Parathyroid adenoma (tissue), 2 donors: ENCODE results near the gene SMIM31.

Source experiments
- H2AFZ ChIP-seq: fragments of 300-600 bp; sonication (generic); one replicate; pipeline ENCODE4 v1.7.0; 2017; ENCODE audit warnings: antibody characterized with exemption, mild to moderate bottlenecking
- H3K27ac ChIP-seq: fragments of 300-600 bp; sonication (generic); one replicate; pipeline ENCODE4 v1.7.0; 2017
- H3K27me3 ChIP-seq: fragments of 300-600 bp; sonication (generic); one replicate; pipeline ENCODE4 v1.7.0; 2017; ENCODE audit warnings: low read length; ENCODE audit not compliant: control insufficient read depth, insufficient read depth
- H3K36me3 ChIP-seq: fragments of 300-600 bp; sonication (generic); one replicate; pipeline ENCODE4 v1.7.0; 2017; ENCODE audit warnings: low read length; ENCODE audit not compliant: control insufficient read depth, insufficient read depth
- H3K4me1 ChIP-seq: fragments of 300-600 bp; sonication (generic); one replicate; pipeline ENCODE4 v1.7.0; 2017; ENCODE audit warnings: control low read depth
- H3K4me2 ChIP-seq: fragments of 300-600 bp; sonication (generic); one replicate; pipeline ENCODE4 v1.7.0; 2017; ENCODE audit warnings: low read length
- H3K4me3 ChIP-seq: fragments of 300-600 bp; sonication (generic); one replicate; pipeline ENCODE4 v1.7.0; 2017; ENCODE audit warnings: low read depth, low read length
- H3K79me2 ChIP-seq: fragments of 300-600 bp; sonication (generic); one replicate; pipeline ENCODE4 v1.7.0; 2017; ENCODE audit warnings: control low read depth
- H3K9ac ChIP-seq: fragments of 300-600 bp; sonication (generic); one replicate; pipeline ENCODE4 v1.7.0; 2017; ENCODE audit warnings: mild to moderate bottlenecking
- H3K9me3 ChIP-seq: fragments of 300-600 bp; sonication (generic); one replicate; pipeline ENCODE4 v1.7.0; 2017; ENCODE audit warnings: low read length; ENCODE audit not compliant: control insufficient read depth
- CTCF ChIP-seq: fragments of 300-600 bp; sonication (generic); IDR thresholded peaks from one replicate; pipeline ENCODE4 v1.7.0; 2017; ENCODE audit warnings: antibody characterized with exemption, mild to moderate bottlenecking
- donor health status: primary hyperparathyroidism.

The SMIM31 gene

DNA sequence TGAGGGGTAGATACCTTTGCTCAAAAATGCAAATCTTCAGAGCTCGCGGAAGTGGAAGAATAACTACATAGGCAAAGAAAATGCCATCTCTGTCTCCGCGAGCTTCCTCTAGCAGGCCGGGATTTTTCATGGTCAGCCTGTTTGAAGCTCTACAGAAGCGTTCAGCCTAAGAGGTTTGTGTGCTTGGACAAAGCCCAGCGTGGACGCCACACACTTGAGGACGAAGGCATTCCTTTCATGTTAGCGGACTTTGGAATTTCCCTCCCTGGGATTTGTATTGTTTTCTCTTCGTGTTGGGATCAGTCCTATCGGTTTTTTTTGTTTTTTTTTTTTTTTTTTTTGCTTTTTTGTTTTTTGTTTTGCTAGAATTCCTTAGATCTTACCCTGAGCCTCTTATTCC is 53.7 kb downstream of the SMIM31 start:
- no peaks in the 10 kb centered on the region for H3K9me3 ChIP-seq
- no peak overlapping the region for H3K4me2 ChIP-seq
- H3K36me3 ChIP-seq = no peaks in the 10 kb centered on the region
- H3K79me2 ChIP-seq = no peaks in the 10 kb centered on the region
- H2AFZ ChIP-seq = no peak overlapping the region
- no peaks in the 10 kb centered on the region for H3K4me1 ChIP-seq
- no peak for TF ChIP-seq CTCF
- H3K9ac ChIP-seq = no peak overlapping the region
- H3K27me3 ChIP-seq = no peaks in the 10 kb centered on the region
- H3K4me3 ChIP-seq = no peak overlapping the region
- H3K27ac ChIP-seq = no peak overlapping the region

GRCh38 chr4:164813554-164813953 is 59.6 kb downstream of the SMIM31 start:
- no peak for TF ChIP-seq CTCF
- Histone ChIP-seq H3K79me2 (no peaks in the 10 kb centered on the region), H3K27me3 (no peaks in the 10 kb centered on the region), H3K36me3 (no peaks in the 10 kb centered on the region), H3K4me3 (no peak overlapping the region), H3K9me3 (no peaks in the 10 kb centered on the region), H3K4me2 (no peak overlapping the region), H2AFZ (no peak overlapping the region), H3K27ac (no peak overlapping the region), H3K9ac (no peak overlapping the region), H3K4me1 (no peaks in the 10 kb centered on the region)

DNA sequence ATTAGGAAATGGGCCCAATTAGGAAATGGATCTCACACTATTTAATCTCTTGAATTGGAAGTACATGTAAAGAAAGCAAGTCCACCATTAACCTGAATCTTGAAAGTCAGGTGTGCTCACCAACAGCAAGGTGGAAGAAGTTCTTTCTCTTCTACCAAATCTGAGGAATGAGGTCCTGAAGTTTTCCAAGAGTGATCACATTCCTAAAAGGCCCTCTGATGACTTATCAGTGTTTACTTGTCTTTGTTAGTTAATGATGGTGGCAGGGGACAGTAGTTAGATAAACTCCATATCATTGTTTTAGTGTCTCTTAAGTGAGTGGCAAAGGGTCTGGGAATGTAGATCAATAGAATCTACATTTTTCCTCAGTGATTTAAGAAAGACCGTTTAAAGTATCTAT is 61.8 kb downstream of the SMIM31 start:
- Histone ChIP-seq H3K4me3 (no peak overlapping the region), H3K27ac (no peak overlapping the region), H3K9me3 (no peaks in the 10 kb centered on the region), H3K79me2 (no peaks in the 10 kb centered on the region), H2AFZ (no peak overlapping the region), H3K9ac (no peak overlapping the region), H3K4me1 (no peaks in the 10 kb centered on the region), H3K36me3 (no peaks in the 10 kb centered on the region), H3K4me2 (no peak overlapping the region), H3K27me3 (no peaks in the 10 kb centered on the region)
- no peak for TF ChIP-seq CTCF

DNA sequence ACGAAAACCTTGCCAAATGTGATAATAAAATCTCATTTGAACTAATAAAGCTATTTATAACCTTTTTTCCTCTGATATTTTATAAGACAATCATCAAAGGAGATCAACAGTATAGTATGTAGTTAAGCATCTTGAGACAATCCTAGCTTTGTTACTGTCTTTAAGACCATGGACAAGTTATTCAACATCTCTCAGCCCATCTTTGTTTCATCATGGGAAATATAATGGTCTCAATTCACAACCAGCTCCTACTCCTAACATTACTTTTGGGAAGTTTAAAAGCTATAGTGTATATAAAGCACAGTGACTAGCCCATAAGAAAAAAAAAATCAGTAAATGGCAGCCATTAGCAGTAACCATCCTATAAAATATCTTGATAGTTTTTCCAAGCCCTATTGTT is 65.4 kb downstream of the SMIM31 start:
- TF ChIP-seq CTCF = no peak
- no peaks in the 10 kb centered on the region for H3K36me3 ChIP-seq

GRCh38 chr4:164821711-164822110 is 67.8 kb downstream of the SMIM31 start:
- Histone ChIP-seq H3K79me2 (no peaks in the 10 kb centered on the region), H3K27me3 (no peaks in the 10 kb centered on the region), H3K4me2 (no peak overlapping the region), H3K27ac (no peak overlapping the region), H2AFZ (no peak overlapping the region), H3K36me3 (no peaks in the 10 kb centered on the region), H3K4me1 (no peaks in the 10 kb centered on the region), H3K9ac (no peak overlapping the region), H3K4me3 (no peak overlapping the region), H3K9me3 (no peaks in the 10 kb centered on the region)
- no peak for TF ChIP-seq CTCF

More for the DNA sequence above, 65.4 kb downstream of the SMIM31 start:
- no peaks in the 10 kb centered on the region for H3K79me2 ChIP-seq
- H3K4me3 ChIP-seq = no peak overlapping the region
- H3K9ac ChIP-seq = no peak overlapping the region
- H3K27ac ChIP-seq = no peak overlapping the region
- no peaks in the 10 kb centered on the region for H3K4me1 ChIP-seq
- no peak overlapping the region for H2AFZ ChIP-seq
- H3K27me3 ChIP-seq = no peaks in the 10 kb centered on the region
- H3K4me2 ChIP-seq = no peak overlapping the region
- H3K9me3 ChIP-seq = no peaks in the 10 kb centered on the region
